EL (cell line): Measurements from ENCODE around the gene OTOP1.
"Not testable (repeated sequence)": the region's sequence is repeated elsewhere in the genome, so short reads cannot be mapped to it uniquely, and the experiment has no call there.

Experiments used
- DNase-seq: peaks from one replicate; pipeline ENCODE4 v3.0.0-alpha.2; 2016

Gene OTOP1

GRCh38 chr4:4226606-4227438, at the start of gene OTOP1:
TSS of gene OTOP1 (minus strand) at chr4:4226929. CDS start at chr4:4226864, 65 bp downstream.
- DNase-seq = no peak

GRCh38 chr4:4274226-4274625, 47.5 kb upstream of the OTOP1 start:
- no peak for DNase-seq

- DNase-seq = peak; percentile 22
Observed at GRCh38 chr4:4271912-4272311, 45.2 kb upstream of the OTOP1 start.

GRCh38 chr4:4270529-4270928, 43.8 kb upstream of the OTOP1 start:
- DNase-seq = peak; percentile 9

- DNase-seq = peak; percentile 6
Observed at GRCh38 chr4:4269856-4270255, 43.1 kb upstream of the OTOP1 start.

GRCh38 chr4:4269331-4269731, 42.6 kb upstream of the OTOP1 start:
- no peak for DNase-seq

- no peak for DNase-seq
Observed at GRCh38 chr4:4268776-4269175, 42.0 kb upstream of the OTOP1 start.

- DNase-seq = no peak
Observed at GRCh38 chr4:4267981-4268380, 41.3 kb upstream of the OTOP1 start.

GRCh38 chr4:4260185-4260751, 33.5 kb upstream of the OTOP1 start:
- peak; percentile 64 for DNase-seq

GRCh38 chr4:4259484-4260100, 32.9 kb upstream of the OTOP1 start:
- DNase-seq = no peak

GRCh38 chr4:4257705-4258104, 31.0 kb upstream of the OTOP1 start:
- not testable (repeated sequence) for DNase-seq

- no peak for DNase-seq
Observed at GRCh38 chr4:4256799-4257198, 30.1 kb upstream of the OTOP1 start.

GRCh38 chr4:4254666-4255065, 27.9 kb upstream of the OTOP1 start:
- no peak for DNase-seq

GRCh38 chr4:4254199-4254598, 27.5 kb upstream of the OTOP1 start:
- DNase-seq = no peak

GRCh38 chr4:4249866-4250265, 23.1 kb upstream of the OTOP1 start:
- no peak for DNase-seq

- not testable (repeated sequence) for DNase-seq
Observed at GRCh38 chr4:4249342-4249741, 22.6 kb upstream of the OTOP1 start.

GRCh38 chr4:4248885-4249203, 22.1 kb upstream of the OTOP1 start:
- DNase-seq = no peak

GRCh38 chr4:4248029-4248884, 21.5 kb upstream of the OTOP1 start, which contains the start of gene TMEM128:
TSS of gene TMEM128 (minus strand) at chr4:4248223. CDS start at chr4:4248202, 21 bp downstream.
- peak; percentile 93 for DNase-seq

- DNase-seq = no peak
Observed at GRCh38 chr4:4247696-4248028, 20.9 kb upstream of the OTOP1 start.

GRCh38 chr4:4245172-4245571, 18.4 kb upstream of the OTOP1 start:
- DNase-seq = no peak

- DNase-seq = not testable (repeated sequence)
Observed at GRCh38 chr4:4239551-4239950, 12.8 kb upstream of the OTOP1 start.

GRCh38 chr4:4233610-4234009, 6.9 kb upstream of the OTOP1 start:
- DNase-seq = no peak

- no peak for DNase-seq
Observed at GRCh38 chr4:4228356-4228668, 1.6 kb upstream of the OTOP1 start.
